ENCODE measurements around the gene PDLIM3. TPM values are rescaled to one million over a fixed set of nuclear protein-coding genes. Genes with fewer than 3 reads are reported as not detected.

PDLIM3 gene
- total and polyA plus RNA-seq, 9 of the 15 experiments (the other 6 are each of a cell fraction or from before 2014, with no cell fraction given), result 0.06 TPM; not detected in 8

DNA sequence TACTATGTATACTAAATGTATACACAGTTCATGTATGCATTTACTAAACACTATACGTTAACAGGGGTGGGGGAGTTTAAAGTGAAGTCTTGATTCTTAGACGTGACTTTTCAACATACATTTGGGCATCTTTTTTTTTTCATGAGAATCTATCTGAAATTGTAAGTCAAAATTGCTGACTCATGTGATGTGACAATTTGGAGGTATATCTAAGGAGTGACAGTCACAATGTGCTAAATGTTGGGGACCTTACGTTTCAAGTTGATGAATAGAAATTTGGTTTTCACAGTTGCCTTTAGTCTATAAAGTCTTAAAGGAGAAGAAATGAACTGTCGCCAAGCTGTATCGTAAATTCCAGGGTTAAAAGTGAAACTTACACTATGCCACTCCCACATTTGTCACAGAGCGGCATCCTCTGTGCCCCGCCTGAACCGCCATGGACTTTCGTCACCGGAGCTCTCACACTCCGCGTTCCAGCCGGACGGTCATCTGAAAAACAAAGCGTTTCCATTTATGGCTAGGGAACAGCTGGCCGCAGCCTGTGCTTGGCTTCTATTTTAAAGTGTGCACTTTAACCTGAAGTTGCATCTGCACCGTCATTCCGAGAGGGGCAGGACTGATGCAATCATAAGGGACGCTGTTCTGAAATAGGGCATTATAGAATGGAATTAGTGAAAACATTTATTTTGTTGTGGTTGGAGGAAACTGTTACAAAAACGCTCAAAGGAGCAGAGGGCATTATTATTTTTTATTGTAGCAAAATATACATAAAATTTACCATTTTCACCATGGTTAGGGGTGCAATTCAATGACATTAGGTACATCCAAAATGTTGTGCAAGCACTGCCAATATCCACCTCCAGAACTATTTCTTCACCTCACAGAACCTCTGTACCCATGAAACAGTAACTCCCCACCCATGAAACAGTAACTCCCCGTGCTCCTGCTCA is 30.9 kb downstream of the PDLIM3 start (continued):
- TF ChIP-seq, protein P1, sequence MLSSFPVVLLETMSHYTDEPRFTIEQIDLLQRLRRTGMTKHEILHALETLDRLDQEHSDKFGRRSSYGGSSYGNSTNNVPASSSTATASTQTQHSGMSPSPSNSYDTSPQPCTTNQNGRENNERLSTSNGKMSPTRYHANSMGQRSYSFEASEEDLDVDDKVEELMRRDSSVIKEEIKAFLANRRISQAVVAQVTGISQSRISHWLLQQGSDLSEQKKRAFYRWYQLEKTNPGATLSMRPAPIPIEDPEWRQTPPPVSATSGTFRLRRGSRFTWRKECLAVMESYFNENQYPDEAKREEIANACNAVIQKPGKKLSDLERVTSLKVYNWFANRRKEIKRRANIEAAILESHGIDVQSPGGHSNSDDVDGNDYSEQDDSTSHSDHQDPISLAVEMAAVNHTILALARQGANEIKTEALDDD (IDR thresholded peaks at IDR 0.05), result no peak
- peak; percentile 21; the same call in 1 of the 2 replicates for TF ChIP-seq PHF8 (IDR thresholded peaks at IDR 0.05; ENCODE audit: borderline replicate concordance, low read length)
- peak; percentile 54; the same call in 1 of the 2 replicates for TF ChIP-seq MYC (IDR thresholded peaks at IDR 0.05; ENCODE audit: low read depth, low read length)
- TF ChIP-seq MYC (CRISPR knock-in tag; IDR thresholded peaks at IDR 0.05; ENCODE audit: borderline replicate concordance, low read depth), result no peak
- TF ChIP-seq, protein P2, sequence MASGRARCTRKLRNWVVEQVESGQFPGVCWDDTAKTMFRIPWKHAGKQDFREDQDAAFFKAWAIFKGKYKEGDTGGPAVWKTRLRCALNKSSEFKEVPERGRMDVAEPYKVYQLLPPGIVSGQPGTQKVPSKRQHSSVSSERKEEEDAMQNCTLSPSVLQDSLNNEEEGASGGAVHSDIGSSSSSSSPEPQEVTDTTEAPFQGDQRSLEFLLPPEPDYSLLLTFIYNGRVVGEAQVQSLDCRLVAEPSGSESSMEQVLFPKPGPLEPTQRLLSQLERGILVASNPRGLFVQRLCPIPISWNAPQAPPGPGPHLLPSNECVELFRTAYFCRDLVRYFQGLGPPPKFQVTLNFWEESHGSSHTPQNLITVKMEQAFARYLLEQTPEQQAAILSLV (tag; IDR thresholded peaks at IDR 0.05), result peak; percentile 49
- peak; percentile 90 for TF ChIP-seq CEBPG (CRISPR knock-in tag; IDR thresholded peaks at IDR 0.05)
- TF ChIP-seq CEBPG (tag; conservative IDR thresholded peaks at IDR 0.05 in 1 of 2, IDR thresholded peaks at IDR 0.05 in 1 of 2), result peak; percentile 94 to 97
- TF ChIP-seq GATAD2B (IDR thresholded peaks at IDR 0.05; ENCODE audit: borderline replicate concordance), result peak; percentile 18
- TF ChIP-seq TAF9B (IDR thresholded peaks at IDR 0.05; ENCODE audit: partially characterized antibody), result peak; percentile 69
- peak; percentile 54; the same call in 1 of the 2 replicates for TF ChIP-seq POLR2G (IDR thresholded peaks at IDR 0.05; ENCODE audit: low read depth, low read length)
- TF ChIP-seq CREB1 (IDR thresholded peaks at IDR 0.05), result peak; percentile 24; the same call in 1 of the 2 replicates
- TF ChIP-seq CREB1 (CRISPR knock-in tag; IDR thresholded peaks at IDR 0.05), result peak; percentile 53; the same call in 1 of the 2 replicates
- TF ChIP-seq JUND (IDR thresholded peaks at IDR 0.05; ENCODE audit: borderline replicate concordance, low read depth, low read length), result peak; percentile 40; the same call in 1 of the 2 replicates
- TF ChIP-seq JUND (tag; IDR thresholded peaks at IDR 0.05; ENCODE audit: borderline replicate concordance, low read depth, low read length), result peak; percentile 46; the same call in 2 of the 3 replicates
- peak; percentile 75 for TF ChIP-seq CTBP1 (IDR thresholded peaks at IDR 0.05; ENCODE audit: borderline replicate concordance)
- no peak for TF ChIP-seq FOXM1 (IDR thresholded peaks at IDR 0.05; ENCODE audit: low read depth)
- TF ChIP-seq FOXM1 (CRISPR knock-in tag; IDR thresholded peaks at IDR 0.05; ENCODE audit: low read depth), result no peak
- TF ChIP-seq SMARCE1 (IDR thresholded peaks at IDR 0.05), result peak; percentile 14; the same call in 1 of the 2 replicates
- peak; percentile 41; the same call in 1 of the 2 replicates for TF ChIP-seq BHLHE40 (IDR thresholded peaks at IDR 0.05; ENCODE audit: low read length)
- TF ChIP-seq, protein P3, sequence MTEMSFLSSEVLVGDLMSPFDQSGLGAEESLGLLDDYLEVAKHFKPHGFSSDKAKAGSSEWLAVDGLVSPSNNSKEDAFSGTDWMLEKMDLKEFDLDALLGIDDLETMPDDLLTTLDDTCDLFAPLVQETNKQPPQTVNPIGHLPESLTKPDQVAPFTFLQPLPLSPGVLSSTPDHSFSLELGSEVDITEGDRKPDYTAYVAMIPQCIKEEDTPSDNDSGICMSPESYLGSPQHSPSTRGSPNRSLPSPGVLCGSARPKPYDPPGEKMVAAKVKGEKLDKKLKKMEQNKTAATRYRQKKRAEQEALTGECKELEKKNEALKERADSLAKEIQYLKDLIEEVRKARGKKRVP (CRISPR knock-in tag; IDR thresholded peaks at IDR 0.05), result peak; percentile 89
- peak; percentile 26 for TF ChIP-seq HDAC3 (IDR thresholded peaks at IDR 0.05; ENCODE audit: borderline replicate concordance, partially characterized antibody)
- peak in 1 of 2 experiments; percentile 14; a peak in 1 of 4 replicates for TF ChIP-seq CSDE1 (IDR thresholded peaks at IDR 0.05)
- TF ChIP-seq MEIS2 (IDR thresholded peaks at IDR 0.05; ENCODE audit: partially characterized antibody), result peak; percentile 40
- peak; percentile 78 for TF ChIP-seq EP400 (IDR thresholded peaks at IDR 0.05)
- TF ChIP-seq ATF7 (IDR thresholded peaks at IDR 0.05), result peak; percentile 80; the same call in 1 of the 2 replicates
- TF ChIP-seq RNF2 (IDR thresholded peaks at IDR 0.05), result peak; percentile 51; the same call in 1 of the 2 replicates
- TF ChIP-seq ZNF316 (IDR thresholded peaks at IDR 0.05), result peak; percentile 100

All from K562 (cell line).